Measurements from ENCODE around the gene MINK1.
"Not testable (repeated sequence)": the region's sequence is repeated elsewhere in the genome, so short reads cannot be mapped to it uniquely, and the experiment has no call there.

MINK1 gene

DNA sequence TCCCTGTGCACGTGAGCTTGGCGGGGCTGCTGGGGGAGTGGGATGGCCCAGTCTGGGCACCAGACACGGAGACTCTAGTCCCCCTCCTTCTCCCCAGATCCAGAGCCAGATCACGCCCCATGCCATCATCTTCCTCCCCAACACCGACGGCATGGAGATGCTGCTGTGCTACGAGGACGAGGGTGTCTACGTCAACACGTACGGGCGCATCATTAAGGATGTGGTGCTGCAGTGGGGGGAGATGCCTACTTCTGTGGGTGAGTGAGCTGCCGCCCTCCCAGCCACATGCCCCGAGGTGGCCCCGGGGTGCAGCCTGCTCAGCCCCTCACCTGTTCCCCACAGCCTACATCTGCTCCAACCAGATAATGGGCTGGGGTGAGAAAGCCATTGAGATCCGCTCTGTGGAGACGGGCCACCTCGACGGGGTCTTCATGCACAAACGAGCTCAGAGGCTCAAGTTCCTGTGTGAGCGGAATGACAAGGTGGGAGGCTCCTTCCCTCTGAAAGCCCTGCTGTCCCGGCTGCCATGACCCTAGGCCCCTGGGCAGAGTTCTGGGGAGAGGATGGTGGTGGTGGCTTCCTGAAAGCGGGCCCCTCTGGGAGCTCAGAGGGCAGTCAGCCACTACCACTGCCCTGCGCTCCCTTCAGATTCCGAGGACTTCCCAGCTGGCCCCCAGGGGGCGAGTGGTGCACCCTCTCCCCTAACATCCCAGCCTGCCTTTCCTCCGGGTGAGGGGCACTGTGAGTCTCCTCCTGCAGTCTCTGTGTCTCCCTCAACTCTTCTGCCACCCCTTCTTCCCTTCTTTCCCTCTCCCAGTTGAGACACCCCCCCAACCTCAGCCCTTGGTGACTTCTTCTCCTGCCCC is 63.4 kb downstream of the MINK1 start:
- no peak for DNase-seq (ENCODE audit: low read depth, low spot score)
- no peak overlapping the region for H3K27ac ChIP-seq

DNA sequence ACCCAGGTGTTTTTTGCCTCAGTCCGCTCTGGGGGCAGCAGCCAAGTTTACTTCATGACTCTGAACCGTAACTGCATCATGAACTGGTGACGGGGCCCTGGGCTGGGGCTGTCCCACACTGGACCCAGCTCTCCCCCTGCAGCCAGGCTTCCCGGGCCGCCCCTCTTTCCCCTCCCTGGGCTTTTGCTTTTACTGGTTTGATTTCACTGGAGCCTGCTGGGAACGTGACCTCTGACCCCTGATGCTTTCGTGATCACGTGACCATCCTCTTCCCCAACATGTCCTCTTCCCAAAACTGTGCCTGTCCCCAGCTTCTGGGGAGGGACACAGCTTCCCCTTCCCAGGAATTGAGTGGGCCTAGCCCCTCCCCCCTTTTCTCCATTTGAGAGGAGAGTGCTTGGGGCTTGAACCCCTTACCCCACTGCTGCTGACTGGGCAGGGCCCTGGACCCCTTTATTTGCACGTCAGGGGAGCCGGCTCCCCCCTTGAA is 64.1 kb downstream of the MINK1 start:
- no peak for DNase-seq (ENCODE audit: low read depth, low spot score)

DNA sequence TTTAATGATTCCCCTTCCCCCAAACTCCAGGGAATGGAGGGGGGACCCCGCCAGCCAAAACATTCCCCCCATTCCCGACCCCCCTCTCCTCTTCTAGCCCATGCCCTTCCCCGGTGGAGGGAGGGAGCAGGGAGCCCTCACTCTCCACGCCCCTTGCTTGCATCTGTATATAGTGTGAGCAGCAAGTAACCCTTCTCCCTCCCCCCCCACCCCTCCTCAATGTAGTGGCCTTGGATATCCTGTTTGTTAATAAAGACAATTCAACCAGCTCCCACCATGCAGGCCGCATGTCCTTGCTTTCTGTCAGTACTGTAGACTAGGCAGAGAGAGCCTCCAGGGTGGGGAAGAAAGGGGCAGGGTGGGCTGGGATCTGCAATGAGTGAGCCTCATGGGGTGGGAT is 64.6 kb downstream of the MINK1 start:
- no peak overlapping the region for H3K27ac ChIP-seq
- no peak for DNase-seq (ENCODE audit: low read depth, low spot score)

More for the DNA sequence above, 64.1 kb downstream of the MINK1 start:
- H3K27ac ChIP-seq = no peak overlapping the region

DNA sequence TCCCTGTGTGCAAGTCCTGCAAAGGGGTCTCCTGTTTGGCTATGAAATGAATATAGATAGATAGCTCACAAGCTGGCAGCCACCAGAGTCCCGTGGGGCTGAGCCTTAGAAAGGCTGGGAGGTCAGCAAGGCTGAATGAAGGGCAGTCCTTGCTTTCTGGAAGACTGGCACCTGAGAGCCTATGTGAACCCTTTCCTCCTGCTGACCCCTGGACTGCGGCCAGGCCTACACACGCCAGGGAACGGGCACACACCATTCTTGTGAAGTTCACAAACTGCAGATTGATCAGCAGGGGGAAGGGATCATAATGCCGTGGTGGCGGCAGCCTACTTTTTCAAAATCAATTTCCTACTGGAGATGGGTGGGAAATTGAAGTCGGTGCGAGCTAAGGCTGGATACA is 65.2 kb downstream of the MINK1 start:
- no peak overlapping the region for H3K27ac ChIP-seq
- DNase-seq (ENCODE audit: low read depth, low spot score) = no peak

DNA sequence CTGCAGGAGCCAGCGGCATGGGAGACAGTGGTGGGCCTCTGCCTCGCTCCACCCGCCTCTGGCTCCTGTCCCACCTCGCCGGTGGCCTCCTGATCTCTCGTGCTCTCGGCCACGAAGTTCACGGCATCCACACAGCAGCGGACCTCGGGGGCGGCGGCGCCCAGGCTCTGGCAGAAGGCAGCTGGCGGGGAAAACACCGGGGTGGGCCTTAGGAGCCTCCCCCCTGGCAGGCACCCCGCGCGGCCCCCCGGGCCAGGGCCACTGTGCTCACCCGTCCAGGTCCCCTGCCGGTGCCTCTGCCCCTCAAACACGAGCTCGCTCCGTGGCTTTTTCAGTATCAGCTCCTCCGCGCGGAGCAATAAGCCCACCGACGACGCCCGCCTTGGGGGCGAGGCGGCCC is 65.8 kb downstream of the MINK1 start:
- DNase-seq (ENCODE audit: low read depth, low spot score) = no peak
- H3K27ac ChIP-seq = no peak overlapping the region

DNA sequence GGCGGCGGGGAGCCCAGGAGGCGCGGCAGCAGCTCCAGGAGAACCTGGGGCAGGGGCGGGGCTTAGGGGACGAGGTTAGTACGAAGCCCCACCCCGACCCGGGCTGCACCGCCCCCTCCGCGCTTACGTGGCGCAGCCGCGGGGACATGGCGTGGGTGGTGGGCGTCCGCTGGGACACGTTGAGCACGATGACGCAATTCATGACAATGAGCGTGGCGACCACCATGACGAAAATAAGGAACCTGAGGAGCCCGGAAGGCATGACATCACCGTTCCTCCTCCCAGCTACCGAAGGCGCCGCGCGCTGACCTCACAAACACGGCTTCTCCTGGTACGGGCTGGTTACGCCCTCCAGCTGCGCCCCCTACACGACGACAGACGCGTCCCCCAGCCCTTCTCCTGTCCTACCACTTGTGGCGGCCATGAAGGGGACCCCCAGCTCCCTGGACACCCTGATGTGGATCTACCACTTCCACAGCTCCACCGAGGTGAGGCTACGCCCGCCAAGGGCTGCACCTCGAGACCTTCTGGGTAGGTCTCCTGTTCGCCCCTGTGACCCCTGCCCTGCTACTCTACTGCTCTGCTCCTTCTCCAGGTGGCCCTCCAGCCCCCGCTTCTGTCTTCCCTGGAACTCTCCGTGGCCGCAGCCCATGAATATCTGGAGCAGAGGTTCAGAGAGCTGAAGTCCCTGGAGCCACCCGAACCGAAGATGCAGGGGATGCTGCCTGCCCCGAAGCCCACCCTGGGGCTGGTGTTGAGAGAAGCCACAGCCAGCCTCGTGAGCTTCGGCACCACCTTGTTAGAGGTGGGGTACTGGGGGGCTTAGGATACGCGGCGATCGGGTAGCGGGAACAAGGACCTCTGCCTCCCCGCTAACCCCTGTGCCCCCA is 66.4 kb downstream of the MINK1 start, which contains the start of gene C17orf107:
Gene C17orf107 (plus strand): TSS at position 196 of the 890 bp plus-strand sequence. CDS start 227 bp downstream, at position 423.
- no peak within 1 kb of the TSS for H3K27ac ChIP-seq

DNA sequence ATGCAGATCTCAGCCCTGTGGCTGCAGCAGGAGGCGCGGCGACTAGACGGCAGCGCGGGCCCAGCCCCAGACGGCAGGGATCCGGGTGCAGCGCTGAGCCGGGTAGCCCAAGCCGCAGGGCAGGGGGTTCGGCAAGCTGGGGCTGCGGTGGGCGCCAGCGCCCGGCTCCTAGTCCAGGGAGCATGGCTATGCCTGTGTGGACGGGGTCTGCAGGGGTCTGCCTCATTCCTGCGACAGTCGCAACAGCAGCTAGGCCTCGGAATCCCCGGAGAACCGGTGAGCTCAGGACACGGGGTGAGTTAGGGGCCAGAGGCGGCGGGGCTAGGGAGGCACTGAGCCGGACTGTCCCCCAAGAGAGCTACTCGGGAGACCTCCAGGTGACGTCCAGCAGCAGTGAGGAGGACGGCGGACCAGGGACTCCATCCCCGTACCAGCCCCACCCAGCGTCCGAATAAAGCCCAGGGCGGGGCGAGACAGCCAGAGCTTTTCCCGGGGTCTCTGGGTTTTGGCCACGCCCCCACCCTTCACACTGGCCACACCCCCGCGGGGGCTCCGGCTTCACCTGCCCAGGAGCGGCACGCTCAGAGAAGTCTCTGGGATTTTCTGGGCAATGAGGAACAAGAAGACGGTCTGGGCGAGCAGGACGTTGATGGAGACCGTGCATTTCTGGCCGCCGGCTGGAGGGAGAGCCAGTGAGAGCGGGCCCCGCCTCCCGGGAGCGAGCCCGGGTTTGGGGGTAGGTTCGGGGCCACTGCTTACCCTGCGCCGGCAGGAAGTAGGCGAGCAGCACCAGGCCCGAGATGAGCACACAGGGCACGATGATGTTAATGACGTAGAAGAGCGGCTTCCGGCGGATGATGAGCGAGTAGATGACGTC is 67.3 kb downstream of the MINK1 start:
- H3K27ac ChIP-seq = no peak overlapping the region
- no peak for DNase-seq (ENCODE audit: low read depth, low spot score)

More for the DNA sequence above, 66.4 kb downstream of the MINK1 start, which contains the start of gene C17orf107:
- no peak for DNase-seq (ENCODE audit: low read depth, low spot score)

DNA sequence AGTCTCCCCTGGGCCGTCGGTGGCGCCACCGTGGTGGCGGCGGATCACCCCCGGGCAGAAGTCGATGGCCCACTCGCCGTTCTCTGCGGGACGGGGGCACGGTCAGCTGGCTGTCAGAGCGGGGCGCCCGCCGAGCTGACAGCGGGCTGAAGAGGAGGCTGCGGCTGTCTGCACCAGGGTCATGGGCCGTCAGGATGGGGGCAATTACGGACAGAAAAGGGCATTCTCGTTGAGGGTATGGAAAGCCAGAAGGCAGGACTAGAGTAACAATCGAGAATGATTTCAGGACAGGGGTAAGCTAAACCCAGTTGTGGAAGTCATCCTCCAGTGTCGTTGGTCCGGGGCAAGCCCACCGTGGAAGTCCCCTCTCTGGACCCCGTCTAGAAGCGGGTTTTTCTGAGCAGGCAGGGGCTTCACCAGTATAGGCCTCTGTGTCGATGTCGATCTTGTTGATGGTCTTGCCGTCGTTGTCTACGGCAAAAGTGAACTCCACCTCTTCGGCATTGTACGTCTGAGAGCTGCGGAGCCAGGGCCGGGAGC is 68.0 kb downstream of the MINK1 start:
- no peak for DNase-seq (ENCODE audit: low read depth, low spot score)
- no peak overlapping the region for H3K27ac ChIP-seq

DNA sequence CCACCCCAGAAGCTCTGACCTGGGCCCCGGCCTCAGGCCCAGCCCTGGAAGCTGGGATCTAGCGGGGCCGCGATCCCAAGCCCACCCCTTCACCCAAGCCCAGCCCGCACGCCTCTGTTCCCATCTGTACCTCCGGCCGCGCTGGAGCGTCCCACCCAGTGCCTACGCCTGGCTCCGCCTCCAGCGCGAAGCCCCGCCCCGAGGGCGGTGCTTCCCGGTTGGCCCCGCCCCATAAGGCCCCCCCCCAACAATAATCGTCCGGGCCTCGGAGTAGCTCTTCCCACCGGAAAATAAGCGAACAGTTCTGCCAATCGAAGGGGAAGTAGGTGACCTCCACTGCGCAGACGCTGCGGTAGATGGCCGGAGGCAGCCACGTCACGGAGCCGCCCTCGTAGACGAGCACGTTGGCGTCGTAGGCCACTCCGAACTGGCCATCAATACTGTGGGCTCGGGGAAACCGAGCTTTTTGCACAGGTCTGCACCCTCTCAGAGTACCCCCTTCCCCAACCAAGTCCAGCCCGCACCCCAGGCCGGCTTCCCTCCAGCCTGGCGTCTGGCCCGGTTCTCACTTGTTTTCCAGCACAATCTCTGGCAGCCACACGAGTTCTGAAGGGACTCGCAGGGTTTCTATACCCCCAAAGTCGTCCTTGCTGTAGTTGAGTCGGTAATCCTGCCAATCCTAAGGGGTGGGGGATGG is 68.7 kb downstream of the MINK1 start:
- no peak overlapping the region for H3K27ac ChIP-seq
- no peak for DNase-seq (ENCODE audit: low read depth, low spot score)

DNA sequence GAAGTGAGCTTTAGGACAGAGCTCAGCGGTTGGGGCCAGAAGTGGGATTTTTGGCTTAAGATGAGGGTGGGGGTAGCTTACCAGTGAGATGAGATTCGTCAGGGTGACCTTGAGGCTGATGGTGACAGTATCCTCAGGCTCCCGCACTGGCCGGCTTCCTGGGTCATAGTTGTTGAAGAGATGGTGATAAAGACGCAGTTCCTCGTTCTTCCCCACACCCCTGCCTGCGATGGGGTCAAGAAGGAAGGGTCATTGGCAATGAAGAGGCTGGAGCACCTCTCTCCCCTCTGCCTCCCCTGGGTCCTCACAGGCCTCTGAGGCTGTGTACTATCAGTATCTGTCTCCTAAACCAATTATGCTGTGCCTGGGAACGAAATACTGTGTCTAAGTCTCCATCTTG is 69.4 kb downstream of the MINK1 start:
- H3K27ac ChIP-seq = peak overlapping the region; percentile 35
- DNase-seq (ENCODE audit: low read depth, low spot score) = no peak

DNA sequence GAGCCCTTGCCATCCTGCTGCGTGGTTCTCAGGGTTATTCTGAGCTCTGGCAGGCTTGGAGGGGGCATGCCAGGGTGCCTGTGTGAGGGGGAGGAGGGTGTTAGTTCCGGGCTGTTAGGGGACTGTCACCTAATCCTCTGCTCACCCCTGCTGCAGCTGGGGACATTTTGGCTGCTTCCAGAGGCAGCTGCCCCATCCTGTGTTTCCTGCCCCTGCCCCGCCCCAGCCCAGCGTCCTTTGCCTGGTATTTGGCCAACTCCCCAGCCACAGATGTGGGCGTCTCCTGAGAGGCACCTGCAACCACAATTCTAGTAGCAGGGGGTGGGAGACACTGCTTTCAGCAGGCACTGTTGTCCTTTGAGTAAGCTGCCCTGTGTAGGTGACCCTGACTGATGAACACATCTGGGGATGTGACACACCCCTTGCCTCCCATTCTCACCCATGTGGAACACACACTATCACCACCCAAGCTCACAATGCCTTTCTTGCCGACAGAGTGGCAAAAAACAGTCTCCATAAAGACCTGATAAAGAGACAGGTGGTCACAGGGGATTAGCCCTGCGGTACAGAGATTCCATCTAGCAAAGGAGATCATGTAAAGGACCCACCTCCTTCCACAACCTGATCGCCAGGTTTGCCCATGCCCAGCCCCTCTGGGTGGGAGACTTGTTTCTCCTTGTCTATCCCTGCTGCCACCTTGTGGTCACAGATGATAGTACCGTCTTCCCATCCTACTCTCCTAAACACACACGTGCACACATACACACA is 70.1 kb downstream of the MINK1 start, which contains the start of gene CHRNE:
Gene CHRNE (minus strand): TSS at position 48 of the 768 bp plus-strand sequence. CDS start 35 bp downstream, at position 13.
- peak within 1 kb of the TSS; percentile 35 for H3K27ac ChIP-seq
- peak; percentile 60 for DNase-seq (ENCODE audit: low read depth, low spot score)

DNA sequence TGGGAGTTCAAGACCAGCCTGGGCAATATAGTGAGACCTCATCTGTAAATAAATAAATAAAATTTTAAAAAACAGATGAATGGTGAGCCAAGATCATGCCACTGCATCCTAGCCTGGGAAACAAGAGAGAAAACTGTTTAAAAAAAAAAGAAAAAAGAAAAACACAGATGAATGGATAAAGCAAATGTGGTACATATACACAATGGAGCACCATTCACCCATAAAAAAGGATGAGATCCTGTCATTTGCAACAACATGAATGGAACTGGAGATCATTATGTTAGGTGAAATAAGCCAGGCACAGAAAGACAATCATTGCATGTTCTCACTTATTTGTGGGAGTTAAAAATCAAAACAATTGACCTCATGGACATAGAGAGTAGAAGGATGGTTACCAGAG is 73.5 kb downstream of the MINK1 start:
- DNase-seq (ENCODE audit: low read depth, low spot score); H3K27ac ChIP-seq: not testable (repeated sequence)

DNA sequence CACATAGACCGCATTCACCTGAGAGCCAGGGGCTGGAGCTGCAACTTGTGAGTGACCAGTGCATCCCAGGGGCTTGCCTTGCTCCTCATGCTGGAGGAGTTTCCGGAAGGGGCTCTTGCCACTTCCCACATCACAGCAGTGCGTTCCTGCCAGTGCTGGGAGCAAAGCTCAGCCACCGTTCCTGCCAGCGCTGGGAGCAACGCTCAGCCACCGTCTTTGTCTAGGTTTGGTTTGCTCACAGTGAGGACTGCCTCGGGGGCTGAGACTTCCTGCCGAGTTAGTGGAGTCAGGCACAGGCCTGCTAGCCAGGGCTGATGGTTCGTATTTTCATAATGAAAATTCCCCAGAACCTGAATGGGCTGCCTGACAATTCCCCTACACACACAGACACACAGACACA is 75.2 kb downstream of the MINK1 start:
- DNase-seq (ENCODE audit: low read depth, low spot score) = peak; percentile 51
- peak overlapping the region; percentile 99 for H3K27ac ChIP-seq

DNA sequence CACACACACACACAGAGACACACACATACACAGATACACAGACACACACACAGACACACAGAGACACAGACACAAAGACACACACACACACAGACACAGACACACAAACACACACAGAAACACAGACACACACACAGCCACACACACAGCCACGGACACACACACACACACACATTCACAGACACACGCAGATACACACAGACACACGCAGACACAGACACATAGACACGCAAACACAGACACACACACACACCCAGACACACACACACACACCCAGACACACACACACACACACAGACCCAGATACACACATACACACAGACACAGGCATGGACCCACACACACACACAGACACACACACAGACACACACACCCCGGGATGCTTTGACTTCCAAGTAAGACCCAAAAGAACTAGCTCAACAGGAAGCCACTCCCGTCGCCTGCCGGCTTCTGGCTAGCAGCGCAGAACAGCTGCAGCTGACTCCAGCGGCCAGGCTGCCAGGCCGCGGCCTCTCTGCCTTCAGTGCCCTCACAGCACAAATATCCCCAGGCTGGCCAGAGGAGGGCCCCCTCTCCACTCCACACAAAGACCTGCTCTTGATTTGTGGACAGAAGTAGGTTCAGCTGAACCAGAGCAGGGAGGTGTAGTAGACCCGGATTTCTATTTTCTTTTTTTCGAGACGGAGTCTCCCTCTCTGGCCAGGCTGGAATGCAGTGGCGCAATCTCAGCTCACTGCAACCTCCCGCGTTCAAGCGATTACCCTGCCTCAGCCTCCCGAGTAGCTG is 75.8 kb downstream of the MINK1 start:
- H3K27ac ChIP-seq = peak overlapping the region; percentile 99
- DNase-seq (ENCODE audit: low read depth, low spot score) = peak; percentile 84

DNA sequence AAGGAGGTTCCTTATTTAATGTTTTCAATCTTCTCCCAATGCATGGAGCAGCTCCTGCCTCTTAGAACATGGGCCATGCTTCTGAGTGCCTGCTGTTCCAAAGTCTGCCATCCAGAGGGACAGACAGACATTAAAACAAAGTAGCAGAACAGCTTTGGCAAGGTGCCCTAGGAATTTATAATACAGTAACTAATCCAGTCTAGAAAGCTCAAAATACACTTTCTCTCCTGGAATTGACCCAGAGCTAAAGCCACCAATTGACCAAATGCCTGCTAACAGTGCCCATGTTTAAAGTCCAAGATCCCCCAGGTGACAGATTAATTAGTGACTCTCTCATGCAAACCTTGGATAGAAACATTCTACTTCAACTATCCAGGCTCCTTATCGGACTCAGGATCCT is 80.9 kb downstream of the MINK1 start:
- DNase-seq (ENCODE audit: low read depth, low spot score) = no peak
- no peak overlapping the region for H3K27ac ChIP-seq

DNA sequence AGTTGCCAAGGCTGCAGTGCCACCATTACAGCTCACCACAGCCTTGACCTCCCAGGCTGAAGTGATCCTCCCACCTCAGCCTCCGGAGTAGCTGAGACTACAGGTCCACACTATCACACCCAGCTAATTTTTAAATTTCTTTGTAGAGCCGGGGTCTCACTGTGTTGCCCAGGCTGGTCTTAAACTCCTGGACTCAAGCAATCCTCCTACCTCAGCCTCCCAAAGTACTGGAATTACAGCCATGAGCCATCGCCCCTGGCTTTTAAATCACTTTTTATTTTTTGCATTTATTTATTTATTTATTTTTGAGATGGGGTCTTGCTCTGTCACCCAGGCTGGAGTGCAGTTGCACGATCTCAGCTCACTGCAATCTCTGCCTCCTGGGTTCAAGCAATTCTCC is 81.4 kb downstream of the MINK1 start:
- DNase-seq (ENCODE audit: low read depth, low spot score); H3K27ac ChIP-seq: not testable (repeated sequence)

DNA sequence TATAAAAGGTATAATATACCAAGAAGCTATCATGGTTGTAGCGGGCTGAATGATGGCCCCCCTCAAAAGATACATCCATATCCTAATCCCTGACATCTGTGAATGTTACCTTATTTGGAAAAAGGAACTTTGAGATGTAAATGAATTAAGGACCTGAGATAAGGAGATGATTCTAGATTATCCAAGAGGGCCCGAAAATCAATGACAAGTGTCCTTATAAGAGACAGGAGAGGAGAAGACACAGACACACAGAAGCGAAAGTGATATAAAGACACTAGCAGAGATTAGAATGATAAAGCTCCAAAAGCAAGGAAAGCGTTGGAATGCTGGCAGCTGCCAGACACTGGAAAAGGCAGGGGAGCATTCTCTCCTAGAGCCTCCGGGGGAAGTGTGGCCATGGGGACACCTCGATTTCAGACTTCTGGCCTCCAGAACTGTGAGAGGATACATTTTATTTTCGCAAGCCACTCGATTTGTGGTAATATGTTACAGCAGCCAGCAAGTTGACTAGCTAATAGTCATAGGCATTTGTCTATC is 86.4 kb downstream of the MINK1 start:
- DNase-seq (ENCODE audit: low read depth, low spot score) = no peak
- no peak overlapping the region for H3K27ac ChIP-seq
